ENCODE measurements around the gene NCAPG2.

GRCh38 chr7:158648168-158648567, 56.4 kb downstream of the NCAPG2 start:
- TF ChIP-seq CTCF (conservative IDR thresholded peaks at IDR 0.05; ENCODE audit: low read length): no peak
- TF ChIP-seq EZH2phosphoT487 (IDR thresholded peaks at IDR 0.05; ENCODE audit: borderline replicate concordance, low read depth, low read length): no peak
